HG03558 (cell line): ENCODE results near the gene NHERF1.

Source experiments
- ATAC-seq: cut with Tn5 transposase; IDR thresholded peaks from one replicate; pipeline ENCODE4 v1.9.1; 2021; ENCODE audit warnings: moderate number of reproducible peaks; ENCODE audit not compliant: unreplicated experiment; ENCODE audit errors: extremely low read depth

Gene NHERF1

DNA sequence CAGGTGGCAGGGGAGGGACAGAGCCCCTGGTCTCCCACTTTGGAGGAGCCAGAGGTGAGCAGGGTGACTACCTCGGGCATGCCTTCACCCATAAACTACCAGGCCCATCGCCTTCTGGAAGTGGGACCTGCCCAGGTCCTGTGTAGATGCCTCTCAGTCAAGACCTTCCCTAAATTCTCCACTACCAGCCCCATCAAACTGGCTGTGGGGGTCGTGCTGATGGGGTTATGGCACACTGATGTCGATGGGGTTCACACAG is 17.2 kb upstream of the NHERF1 start:
- ATAC-seq, result no peak

DNA sequence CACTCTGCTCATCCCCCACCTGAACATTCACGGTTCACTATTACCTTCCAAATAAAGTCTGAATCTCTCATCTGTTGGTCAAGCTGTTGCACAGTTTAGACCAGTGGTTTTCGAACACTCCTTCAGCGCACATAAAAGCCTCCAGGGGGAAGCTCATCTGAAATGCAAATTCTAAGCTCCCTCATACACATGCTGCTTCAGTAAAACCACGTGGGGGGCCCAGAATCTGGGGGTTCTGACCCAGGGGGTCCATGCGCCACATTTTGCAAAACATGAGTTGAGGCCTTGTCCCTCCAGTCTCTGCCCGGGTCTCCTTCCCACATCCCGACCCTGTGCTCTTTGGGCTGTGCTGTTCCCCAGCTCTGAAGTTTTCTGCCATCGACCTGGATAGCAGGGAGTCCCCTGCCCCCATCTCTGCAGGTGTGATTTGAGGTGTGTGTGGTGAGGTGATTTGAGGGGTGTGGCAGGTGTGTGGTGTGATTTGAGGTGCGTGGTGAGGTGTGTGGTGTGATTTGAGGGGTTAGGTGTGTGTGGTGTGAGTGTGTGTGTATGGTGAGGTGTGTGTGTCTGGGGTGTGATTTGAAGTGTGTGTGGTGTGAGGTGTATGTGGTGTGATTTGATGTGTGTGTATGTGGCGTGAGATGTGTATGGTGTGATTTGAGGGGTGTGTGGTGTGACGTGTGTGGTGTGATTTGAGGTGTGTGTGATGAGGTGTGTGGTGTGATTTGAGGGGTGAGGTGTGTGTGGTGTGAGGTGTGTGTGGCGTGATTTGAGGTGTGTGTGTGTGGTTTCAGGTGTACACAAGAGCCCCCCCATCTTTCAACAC is 16.2 kb upstream of the NHERF1 start:
- no peak for ATAC-seq

DNA sequence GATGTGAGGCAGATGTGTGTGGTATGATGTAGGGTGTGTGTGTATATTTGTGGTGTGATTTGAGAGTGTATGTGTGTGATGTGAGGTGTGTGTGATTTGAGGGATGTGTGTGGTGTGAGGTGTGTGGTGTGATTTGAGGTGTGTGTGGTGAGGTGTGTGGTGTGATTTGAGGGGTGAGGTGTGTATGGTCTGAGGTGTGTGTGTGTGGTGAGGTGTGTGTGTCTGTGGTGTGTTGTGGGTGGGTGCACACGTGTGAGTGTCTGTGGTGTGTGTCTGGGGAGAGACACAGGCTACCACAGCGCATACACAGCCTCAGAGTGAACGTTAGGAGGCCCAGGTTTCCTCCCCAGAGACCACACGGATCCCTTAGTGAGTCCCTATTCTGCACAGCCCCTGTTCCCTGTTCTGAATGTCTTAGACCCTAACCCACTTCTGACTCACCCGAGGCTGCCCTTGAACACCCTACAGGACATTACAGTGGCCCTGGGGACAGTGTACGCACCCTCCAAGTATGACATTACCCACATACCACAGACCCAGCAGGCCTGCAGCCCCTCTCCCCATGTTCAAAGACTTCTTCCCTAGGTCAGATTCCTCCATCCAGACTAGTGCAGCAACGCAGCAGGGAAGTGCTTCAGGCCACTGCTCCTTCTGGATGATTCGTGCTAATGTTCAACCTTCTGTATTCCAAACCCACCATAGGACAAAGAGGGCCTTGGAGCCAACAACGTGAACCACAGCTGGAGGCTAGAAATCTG is 14.9 kb upstream of the NHERF1 start:
- ATAC-seq, result no peak

DNA sequence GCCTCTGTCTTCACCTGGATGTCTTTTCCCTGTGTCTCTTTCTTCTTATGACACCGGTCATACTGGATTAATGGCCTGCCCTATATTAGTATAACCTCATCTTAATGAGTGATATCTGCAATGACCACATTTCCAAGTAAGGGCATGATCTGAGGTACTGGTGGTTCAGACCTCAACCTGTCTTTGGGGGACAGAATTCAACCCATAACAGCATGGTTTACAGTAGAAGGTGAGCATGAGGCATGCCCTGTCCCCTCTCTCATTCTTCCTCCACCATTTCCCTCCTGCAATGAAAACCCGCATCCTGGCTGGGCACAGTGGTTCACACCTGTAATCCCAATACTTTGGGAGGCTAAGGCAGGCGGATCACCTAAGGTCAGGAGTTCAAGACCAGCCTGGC is 14.2 kb upstream of the NHERF1 start:
- ATAC-seq, result no peak

DNA sequence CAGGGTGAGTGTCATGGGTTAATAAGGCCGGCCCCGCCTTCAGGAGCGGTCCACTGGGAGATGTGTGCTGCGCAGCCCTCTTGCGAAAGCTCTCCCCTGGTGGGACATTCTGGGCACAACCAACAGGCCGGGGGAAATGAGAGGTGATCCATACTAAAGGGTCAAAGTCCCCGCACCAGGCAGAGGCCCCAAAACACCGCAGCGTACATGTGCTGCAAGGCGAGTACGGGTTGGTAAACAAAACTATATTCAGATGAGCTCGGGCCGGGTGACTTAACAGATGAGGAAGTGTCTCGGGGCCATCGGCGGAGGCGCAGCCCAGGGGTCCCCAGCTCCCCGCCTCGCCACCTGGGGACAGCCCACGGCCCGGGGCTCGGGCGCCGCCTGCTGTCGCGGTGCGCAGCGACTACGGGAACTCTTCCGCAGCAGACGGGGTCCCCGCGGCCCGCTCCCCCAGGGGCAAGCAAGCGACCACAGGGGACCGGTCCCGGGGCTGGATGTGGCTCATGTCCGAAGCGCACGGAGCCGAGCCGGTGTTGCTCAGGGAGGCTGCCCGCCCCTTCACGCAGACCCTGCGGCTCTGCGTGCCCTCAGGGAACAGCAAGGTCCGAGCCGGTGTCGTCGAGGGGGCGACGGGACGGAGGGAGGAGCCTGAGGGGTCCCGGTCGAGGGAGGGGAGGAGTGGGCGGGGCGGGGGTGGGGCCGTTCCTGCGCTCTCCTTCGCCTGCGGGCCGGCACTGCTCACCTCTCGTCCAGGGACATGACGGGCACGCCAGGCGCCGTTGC is 11.7 kb upstream of the NHERF1 start, which contains the start of gene RAB37:
Gene RAB37, plus strand, starts transcription at position 744 of the 786 bp plus-strand sequence. Its CDS starts 17 bp downstream, at position 761.
- ATAC-seq, result no peak

DNA sequence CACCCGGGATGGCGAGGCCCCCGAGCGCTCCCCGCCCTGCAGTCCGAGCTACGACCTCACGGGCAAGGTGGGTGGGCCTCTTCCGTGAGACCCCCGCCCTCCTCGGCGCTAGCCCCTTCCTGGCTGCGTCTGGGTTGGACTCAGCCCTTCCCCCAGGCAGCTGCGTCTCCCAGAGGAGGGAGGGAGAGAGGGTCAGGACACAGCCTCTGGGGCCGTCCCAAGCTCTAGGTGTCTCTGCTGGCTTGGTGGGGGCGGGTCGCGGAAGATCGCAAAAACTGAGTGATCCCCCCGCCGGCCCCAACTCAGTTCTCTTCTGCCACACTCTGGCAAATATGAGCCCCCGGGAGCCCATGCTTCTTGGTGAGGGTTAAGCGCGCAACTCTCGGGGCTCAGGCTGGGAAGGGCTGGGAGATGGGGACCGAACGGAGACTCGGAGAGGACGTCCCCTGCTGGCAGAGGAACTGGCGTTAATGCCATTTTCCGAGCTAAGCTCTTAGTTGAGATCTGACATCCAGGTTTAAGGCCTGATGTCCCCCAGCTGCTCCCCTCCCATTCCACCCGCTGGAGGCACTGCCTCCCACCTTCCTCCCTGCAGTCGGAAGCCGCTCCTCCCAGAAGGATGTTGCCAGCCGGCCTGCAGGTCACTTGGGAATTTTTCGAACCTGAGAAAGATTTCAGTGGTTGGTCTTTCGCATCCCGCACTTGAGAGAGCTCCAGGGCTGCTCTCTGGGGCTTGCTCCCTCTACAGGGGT is 11.0 kb upstream of the NHERF1 start:
- no peak for ATAC-seq

DNA sequence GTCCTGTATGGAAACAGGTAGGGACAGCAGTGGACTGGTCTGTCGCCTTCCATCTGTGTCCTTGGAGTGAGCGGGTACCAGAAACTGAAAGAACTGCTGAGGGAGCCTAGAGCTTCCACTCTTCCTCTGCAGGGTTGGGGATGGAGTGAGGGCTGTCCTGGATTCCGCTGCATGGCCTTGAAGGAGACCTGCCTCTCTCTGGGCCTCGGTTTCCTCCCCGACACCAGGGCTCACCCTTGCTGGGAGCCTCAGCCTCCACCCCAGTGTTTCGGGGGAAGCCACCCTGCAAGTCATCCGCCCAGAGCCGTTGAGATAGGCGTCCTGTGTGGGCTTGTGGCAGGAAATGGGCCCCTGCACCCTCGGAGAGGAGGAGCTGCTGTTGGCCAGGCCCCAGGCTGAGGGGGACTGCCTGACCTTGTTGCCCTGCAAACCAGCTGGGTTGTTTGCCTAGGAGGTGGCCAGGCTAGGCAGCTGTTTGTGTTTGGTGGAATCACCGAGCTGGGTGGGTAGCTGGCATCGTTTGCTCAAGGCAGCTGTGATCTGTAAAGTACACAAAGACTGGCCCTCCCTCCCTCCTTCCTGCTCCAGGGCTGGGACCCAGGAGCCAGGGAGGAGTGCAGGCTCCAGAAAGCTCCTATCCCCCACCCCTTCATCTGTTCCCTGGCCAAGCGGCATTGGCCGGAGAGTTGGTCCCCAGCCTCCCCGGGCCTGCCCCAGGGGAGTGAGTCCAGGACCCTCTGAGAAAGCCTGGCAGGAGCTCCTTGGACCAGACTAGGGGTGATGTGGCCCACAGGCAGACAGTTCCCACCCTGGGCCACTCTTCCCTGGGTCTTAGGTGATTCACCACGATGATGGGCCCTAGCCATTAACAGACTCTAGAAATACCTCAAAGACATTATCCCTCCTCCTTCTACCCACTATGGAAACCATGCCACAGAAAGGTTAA is 10.1 kb upstream of the NHERF1 start:
- no peak for ATAC-seq

DNA sequence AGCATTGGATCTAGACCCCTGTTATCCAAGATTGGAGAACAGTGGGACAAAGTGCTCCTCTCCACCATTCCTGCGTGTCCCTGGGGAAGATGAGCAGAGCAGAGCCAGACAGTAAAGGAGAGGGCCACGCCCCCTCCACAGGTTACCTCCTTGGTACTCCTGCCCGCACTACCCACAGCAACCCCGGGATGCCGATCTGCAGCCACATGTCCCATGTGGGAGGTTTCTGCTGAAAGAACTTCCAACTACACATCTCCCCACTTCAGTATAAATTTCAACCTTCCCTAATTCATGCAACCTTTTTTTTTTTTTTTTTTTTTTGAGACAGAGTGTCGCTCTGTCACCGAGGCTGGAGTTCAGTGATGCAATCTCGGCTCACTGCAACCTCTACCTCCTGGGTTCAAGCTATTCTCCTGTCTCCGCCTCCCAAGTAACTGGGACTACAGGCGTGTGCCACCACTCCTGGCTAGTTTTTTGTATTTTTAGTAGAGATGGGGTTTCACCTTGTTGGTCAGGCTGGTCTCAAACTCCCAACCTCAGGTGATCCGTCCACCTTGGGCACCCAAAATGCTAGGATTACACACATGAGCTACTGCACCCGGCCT is 9.1 kb upstream of the NHERF1 start:
- ATAC-seq, result no peak

DNA sequence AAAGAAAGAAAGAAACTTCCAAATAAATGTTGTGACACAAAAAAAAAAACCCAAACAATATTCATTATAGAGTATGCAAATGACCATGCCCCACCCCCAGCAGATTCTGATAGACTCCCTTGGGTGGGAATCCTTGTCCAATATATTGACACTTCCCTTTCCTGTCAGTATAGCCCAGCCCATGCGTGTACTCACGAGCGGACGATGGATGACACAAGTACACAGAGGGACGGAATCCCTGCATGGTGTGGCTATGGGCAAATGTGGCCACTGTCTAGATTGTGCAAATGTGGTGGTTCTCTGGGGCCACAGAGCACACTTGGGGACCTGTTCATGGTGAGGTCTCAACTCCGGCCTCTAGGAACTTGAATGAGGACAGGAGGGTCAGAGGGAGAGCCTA is 8.3 kb upstream of the NHERF1 start:
- no peak for ATAC-seq

DNA sequence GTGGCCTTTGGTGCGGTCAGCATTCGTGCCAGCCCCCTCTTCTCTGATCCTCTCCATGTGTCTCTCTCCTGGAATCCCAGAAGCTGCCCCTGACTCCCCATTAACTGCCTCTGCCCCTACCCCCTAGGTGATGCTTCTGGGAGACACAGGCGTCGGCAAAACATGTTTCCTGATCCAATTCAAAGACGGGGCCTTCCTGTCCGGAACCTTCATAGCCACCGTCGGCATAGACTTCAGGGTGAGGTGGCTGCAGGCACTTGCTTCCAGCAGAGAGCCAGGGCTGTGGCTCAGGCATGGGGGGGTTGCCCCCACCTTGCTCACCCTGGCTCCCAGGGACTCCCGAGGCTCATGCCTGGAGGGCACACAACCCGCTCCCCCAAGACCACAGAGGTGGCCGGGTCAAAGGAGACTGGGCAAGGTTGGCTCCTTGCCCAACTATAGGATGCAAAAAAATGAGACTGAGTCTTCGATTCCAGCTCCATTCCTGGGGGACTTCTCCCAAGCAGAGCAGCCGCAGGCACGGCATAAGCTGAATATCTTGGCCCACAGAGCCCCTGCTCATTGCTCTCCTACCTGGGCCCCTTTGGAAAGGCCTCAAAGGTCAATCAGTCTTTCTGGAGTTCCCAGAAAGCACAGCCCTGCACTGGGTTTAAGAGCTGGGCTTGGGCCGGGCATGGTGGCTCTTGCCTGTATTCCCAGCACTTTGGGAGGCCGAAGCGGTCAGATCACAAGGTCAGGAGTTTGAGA is 7.6 kb upstream of the NHERF1 start:
- no peak for ATAC-seq

DNA sequence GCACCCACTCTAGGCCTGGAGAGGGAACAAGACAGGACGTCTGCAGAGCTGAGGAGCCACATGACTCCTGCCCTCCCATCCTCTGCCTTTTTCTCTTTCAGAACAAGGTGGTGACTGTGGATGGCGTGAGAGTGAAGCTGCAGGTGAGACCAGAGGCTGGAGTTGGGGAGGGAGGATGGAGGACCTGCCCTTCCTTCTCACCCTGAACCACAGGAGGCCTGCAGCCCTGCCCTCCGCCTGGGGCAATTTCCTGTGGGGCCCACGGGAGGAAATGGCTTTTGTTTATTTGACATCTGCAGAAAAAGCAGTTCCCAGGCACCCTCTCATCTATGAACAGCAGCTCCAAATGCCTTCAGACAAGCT is 6.3 kb upstream of the NHERF1 start:
- no peak for ATAC-seq

DNA sequence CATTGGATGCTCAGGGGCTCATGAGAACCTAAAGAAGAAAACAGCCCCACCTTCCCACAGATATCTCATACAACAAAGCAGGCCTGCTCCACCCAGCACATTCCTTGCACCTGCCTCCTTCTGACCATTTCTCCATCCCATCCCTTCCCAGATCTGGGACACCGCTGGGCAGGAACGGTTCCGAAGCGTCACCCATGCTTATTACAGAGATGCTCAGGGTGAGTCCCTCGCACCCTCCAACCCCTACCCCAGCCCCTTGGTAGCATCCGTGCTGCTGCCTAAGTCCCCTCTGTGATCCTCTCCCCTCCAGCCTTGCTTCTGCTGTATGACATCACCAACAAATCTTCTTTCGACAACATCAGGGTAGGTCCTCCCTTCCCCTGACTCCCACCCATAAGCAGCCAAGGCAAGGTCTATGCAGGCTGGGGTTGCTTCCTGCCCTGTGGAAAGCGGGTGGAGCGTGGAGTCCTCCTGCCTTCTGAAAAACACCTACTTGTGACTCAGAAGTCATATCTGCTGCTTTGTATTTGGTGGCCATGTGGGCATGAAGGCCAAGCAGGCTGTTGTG is 5.4 kb upstream of the NHERF1 start:
- ATAC-seq, result no peak

DNA sequence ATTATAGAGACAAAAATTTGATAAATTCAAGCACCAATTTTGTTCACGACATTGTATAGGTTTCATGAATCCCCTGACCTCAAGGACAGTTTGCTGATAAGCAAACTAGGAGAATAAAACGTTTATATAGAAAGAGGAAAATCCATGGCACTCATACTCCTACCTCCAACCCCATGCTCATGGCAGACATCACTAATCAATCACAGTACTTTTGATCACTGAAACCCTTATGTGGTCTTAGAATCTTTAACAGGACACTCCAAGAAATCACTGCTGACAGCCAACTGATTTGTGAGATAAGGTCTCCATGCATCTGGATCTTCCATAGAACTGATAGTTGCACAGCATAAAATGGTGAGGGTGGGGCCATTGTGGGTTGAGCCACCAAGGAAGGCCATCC is 4.7 kb upstream of the NHERF1 start:
- no peak for ATAC-seq

DNA sequence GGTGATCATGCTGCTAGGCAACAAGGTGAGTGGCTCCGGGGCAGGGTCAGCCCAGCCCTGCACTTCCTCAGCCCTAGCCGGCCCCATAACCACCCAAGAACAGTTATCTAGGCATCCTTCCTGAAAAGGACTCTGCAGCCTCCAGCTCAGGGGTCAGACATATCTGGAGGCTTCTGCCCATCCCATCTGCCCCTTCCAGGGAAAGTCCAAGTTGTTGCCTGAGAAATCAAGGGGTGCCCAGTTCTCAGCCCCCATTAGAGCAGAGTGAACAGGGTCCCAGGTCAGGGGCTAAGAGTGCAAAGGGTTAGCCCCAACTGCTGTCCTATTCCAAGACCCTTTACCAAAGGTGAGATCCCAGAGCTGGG is 4.1 kb upstream of the NHERF1 start:
- ATAC-seq, result no peak

DNA sequence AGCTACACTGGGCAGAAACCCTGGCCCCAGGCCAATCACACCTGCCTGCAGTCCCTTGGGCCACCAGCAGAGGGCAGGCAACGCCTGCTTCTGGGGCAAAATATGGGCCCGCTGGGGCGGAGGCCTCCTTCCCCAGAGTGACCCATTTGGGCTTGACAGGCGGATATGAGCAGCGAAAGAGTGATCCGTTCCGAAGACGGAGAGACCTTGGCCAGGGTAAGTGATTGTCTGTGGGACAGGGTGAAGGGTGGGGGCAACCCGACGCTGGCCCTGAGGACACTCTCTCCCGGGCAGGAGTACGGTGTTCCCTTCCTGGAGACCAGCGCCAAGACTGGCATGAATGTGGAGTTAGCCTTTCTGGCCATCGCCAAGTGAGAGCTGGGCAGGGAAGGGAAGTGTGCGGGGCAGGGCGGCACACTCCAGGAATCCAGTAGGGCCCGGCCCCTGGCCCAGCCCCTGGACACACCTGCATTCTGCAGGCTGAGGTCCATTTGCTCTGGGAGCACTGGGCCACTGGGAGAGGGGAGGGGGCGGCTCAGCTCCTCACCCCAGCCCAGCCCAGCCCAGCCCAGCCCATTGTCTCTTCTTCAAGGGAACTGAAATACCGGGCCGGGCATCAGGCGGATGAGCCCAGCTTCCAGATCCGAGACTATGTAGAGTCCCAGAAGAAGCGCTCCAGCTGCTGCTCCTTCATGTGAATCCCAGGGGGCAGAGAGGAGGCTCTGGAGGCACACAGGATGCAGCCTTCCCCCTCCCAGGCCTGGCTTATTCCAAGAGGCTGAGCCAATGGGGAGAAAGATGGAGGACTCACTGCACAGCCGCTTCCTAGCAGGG is 3.5 kb upstream of the NHERF1 start:
- ATAC-seq, result no peak

DNA sequence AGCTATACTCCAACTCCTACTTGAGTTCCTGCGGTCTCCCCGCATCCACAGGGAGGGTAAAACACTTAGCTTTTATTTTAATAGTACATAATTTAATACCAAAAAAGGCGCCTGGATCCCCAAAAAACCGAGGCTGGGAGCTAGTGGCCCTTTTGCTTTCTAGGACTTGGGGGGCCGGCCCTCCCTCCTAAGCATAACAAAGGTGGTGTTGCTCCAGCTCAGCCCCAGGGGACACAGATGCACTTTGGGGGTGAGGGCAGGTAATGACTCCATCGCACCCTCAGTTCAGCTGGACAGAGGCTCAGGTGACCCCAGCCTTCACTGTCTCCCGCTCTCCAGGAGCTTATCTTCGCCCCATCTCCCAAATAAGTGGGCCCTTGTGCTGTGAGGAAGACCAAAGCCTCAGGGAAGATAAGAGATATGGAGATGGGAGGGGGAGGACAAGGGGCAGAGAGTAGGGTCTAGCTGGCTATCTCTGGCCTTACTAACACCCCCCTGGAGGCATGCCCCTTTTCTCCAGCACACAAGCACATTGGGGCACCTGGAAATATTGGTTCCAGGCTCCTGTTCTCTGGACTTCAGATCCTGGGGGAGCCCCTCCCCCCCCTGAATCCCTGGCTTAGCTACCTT is 2.8 kb upstream of the NHERF1 start:
- ATAC-seq, result no peak

DNA sequence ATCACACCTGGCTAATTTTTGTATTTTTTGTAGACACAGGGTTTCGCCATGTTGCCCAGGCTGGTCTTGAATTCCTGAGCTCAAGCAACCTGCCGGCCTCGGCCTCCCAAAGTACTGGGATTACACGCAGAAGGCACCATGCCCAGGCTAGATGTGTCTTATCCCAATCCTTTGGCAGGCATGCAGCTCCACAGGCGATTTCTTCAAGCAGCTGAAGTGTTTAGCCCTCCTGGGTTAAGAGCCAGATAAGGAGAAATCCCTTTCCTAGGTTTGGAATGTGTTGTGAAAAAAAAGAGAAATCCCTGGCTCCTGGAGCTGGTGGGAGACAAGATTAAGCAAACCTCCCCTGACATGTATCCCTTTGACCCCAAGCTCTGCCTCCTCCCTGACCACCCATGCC is 2.1 kb upstream of the NHERF1 start:
- ATAC-seq, result no peak
